Astrocyte (in vitro differentiated cells and primary cell): Measurements from ENCODE around the gene PRRC2B. TPM values are rescaled to one million over a fixed set of nuclear protein-coding genes. Genes with fewer than 3 reads are reported as not detected.
A peak's percentile ranks its signal among the peaks of the same experiment; 100 is the strongest.

ENCODE experiments used
- DNase-seq: peaks from one replicate; pipeline ENCODE4 v3.0.0-alpha.2; 2010; ENCODE audit warnings: low read depth
- FAIRE-seq: peaks from 2 replicates; lab custom pipeline; 2011; peaks lifted over from hg19 to GRCh38; lab: Jason Lieb, UNC
- H2AFZ ChIP-seq: 2 replicates; pipeline ENCODE4 v1.6.0; 2012; ENCODE audit warnings: low read depth, low read length, inconsistent platforms
- H3K27ac ChIP-seq: 2 replicates; pipeline ENCODE4 v1.5.1; 2011; ENCODE audit warnings: low read depth, low read length, inconsistent platforms
- H3K27me3 ChIP-seq: 2 replicates; pipeline ENCODE4 v1.6.0; 2011; ENCODE audit warnings: low read length, inconsistent platforms; ENCODE audit not compliant: insufficient read depth
- H3K36me3 ChIP-seq: 2 replicates; pipeline ENCODE4 v1.5.1; 2011; ENCODE audit warnings: low read length, inconsistent platforms; ENCODE audit not compliant: insufficient read depth
- H3K4me1 ChIP-seq: 2 replicates; pipeline ENCODE4 v1.5.1; 2011; ENCODE audit warnings: low read length, inconsistent platforms; ENCODE audit not compliant: insufficient read depth
- H3K4me2 ChIP-seq: 2 replicates; pipeline ENCODE4 v1.6.0; 2012; ENCODE audit warnings: low read length, inconsistent platforms
- H3K4me3 ChIP-seq: 2 replicates; pipeline ENCODE4 v1.5.1; 2011; ENCODE audit warnings: low read depth, mild to moderate bottlenecking, low read length, inconsistent platforms; ENCODE audit not compliant: insufficient read depth
- H3K79me2 ChIP-seq: 2 replicates; pipeline ENCODE4 v1.6.0; 2012; ENCODE audit warnings: mild to moderate bottlenecking, low read length, inconsistent platforms; ENCODE audit not compliant: insufficient read depth
- H3K9ac ChIP-seq: 2 replicates; pipeline ENCODE4 v1.6.0; 2012; ENCODE audit warnings: mild to moderate bottlenecking, low read length, inconsistent platforms
- H3K9me3 ChIP-seq: 2 replicates; pipeline ENCODE4 v1.5.1; 2012; ENCODE audit warnings: low read depth, mild to moderate bottlenecking, low read length, inconsistent platforms; ENCODE audit not compliant: insufficient read depth
- H4K20me1 ChIP-seq: 2 replicates; pipeline ENCODE4 v1.6.0; 2012; ENCODE audit warnings: low read length, inconsistent platforms; ENCODE audit not compliant: insufficient read depth
- H3K27ac Mint-ChIP-seq: one replicate; pipeline ENCODE4 v1.8.0; 2021; ENCODE audit warnings: mild to moderate bottlenecking, mixed read lengths; ENCODE audit not compliant: unreplicated experiment
- H3K27me3 Mint-ChIP-seq: one replicate; pipeline ENCODE4 v1.8.0; 2021; ENCODE audit warnings: low read depth, mixed read lengths; ENCODE audit not compliant: unreplicated experiment
- H3K36me3 Mint-ChIP-seq: one replicate; pipeline ENCODE4 v1.8.0; 2021; ENCODE audit warnings: low read depth, mixed read lengths; ENCODE audit not compliant: unreplicated experiment
- H3K4me1 Mint-ChIP-seq: one replicate; pipeline ENCODE4 v1.8.0; 2021; ENCODE audit warnings: low read depth, mixed read lengths; ENCODE audit not compliant: unreplicated experiment
- H3K4me3 Mint-ChIP-seq: one replicate; pipeline ENCODE4 v1.8.0; 2021; ENCODE audit warnings: mild to moderate bottlenecking, moderate library complexity, mixed read lengths; ENCODE audit not compliant: unreplicated experiment
- H3K9me3 Mint-ChIP-seq: one replicate; pipeline ENCODE4 v1.8.0; 2021; ENCODE audit warnings: mild to moderate bottlenecking, mixed read lengths; ENCODE audit not compliant: unreplicated experiment
- CTCF ChIP-seq: IDR thresholded peaks from 2 replicates; pipeline ENCODE4 v1.5.1; 2011; ENCODE audit warnings: low read depth, mild to moderate bottlenecking, inconsistent platforms, low read length, moderate library complexity; ENCODE audit not compliant: insufficient read depth
- EZH2 ChIP-seq: IDR thresholded peaks from 2 replicates; pipeline ENCODE4 v1.6.1; 2012; ENCODE audit warnings: mild to moderate bottlenecking, low read length, inconsistent platforms; ENCODE audit not compliant: insufficient read depth
- total RNA-seq: library from RNA; stranded (reverse); gene quantifications from 2 replicates; pipeline ENCODE4 v1.2.1, GENCODE V29; 2021

Gene PRRC2B
- total RNA-seq, 1 donor from 2014 or later: 292 TPM

GRCh38 chr9:131459056-131459455 lies 65.2 kb downstream of the PRRC2B start:
- Mint-ChIP-seq H3K27me3 (no peaks in the 10 kb centered on the region), H3K4me3 (no peak overlapping the region), H3K36me3 (peaks cover 26% of the 10 kb centered on the region), H3K9me3 (no peaks in the 10 kb centered on the region), H3K27ac (no peak overlapping the region), H3K4me1 (no peaks in the 10 kb centered on the region)
- H3K36me3 ChIP-seq: peaks cover 68% of the 10 kb centered on the region
- peaks cover 69% of the 10 kb centered on the region for H4K20me1 ChIP-seq
- no peaks in the 10 kb centered on the region for H3K27me3 ChIP-seq
- no peak overlapping the region for H3K4me3 ChIP-seq
- peaks cover 76% of the 10 kb centered on the region for H3K79me2 ChIP-seq
- DNase-seq: no peak
- TF ChIP-seq EZH2 (no peak), CTCF (no peak)
- no peak overlapping the region for H3K27ac ChIP-seq
- H3K4me1 ChIP-seq: no peaks in the 10 kb centered on the region
- H3K4me2 ChIP-seq: no peak overlapping the region
- FAIRE-seq: no peak
- H3K9ac ChIP-seq: no peak overlapping the region
- no peak overlapping the region for H2AFZ ChIP-seq
- H3K9me3 ChIP-seq: no peaks in the 10 kb centered on the region

- Histone ChIP-seq H3K36me3 (peaks cover 68% of the 10 kb centered on the region), H3K9ac (no peak overlapping the region), H3K27ac (no peak overlapping the region), H4K20me1 (peaks cover 76% of the 10 kb centered on the region), H3K4me1 (no peaks in the 10 kb centered on the region), H2AFZ (no peak overlapping the region), H3K9me3 (no peaks in the 10 kb centered on the region), H3K4me2 (no peak overlapping the region), H3K4me3 (no peak overlapping the region), H3K79me2 (peaks cover 74% of the 10 kb centered on the region), H3K27me3 (no peaks in the 10 kb centered on the region)
- FAIRE-seq: no peak
- no peaks in the 10 kb centered on the region for H3K9me3 Mint-ChIP-seq
- H3K27ac Mint-ChIP-seq: peak overlapping the region; percentile 70
- peaks cover 26% of the 10 kb centered on the region for H3K36me3 Mint-ChIP-seq
- no peaks in the 10 kb centered on the region for H3K27me3 Mint-ChIP-seq
- H3K4me3 Mint-ChIP-seq: no peak overlapping the region
- H3K4me1 Mint-ChIP-seq: no peaks in the 10 kb centered on the region
- no peak for DNase-seq
- TF ChIP-seq CTCF (no peak), EZH2 (no peak)
Measured at GRCh38 chr9:131461166-131461565, 67.3 kb downstream of the PRRC2B start.

- no peak for FAIRE-seq
Measured at GRCh38 chr9:131464354-131465000, 70.6 kb downstream of the PRRC2B start.

More at GRCh38 chr9:131464354-131465000, 70.6 kb downstream of the PRRC2B start:
- H3K27me3 ChIP-seq: no peaks in the 10 kb centered on the region
- Mint-ChIP-seq H3K9me3 (no peaks in the 10 kb centered on the region), H3K4me3 (no peak overlapping the region), H3K4me1 (no peaks in the 10 kb centered on the region), H3K36me3 (peaks cover 29% of the 10 kb centered on the region), H3K27ac (no peak overlapping the region), H3K27me3 (no peaks in the 10 kb centered on the region)
- no peak for DNase-seq
- H3K27ac ChIP-seq: no peak overlapping the region
- TF ChIP-seq CTCF (no peak), EZH2 (no peak)
- peaks cover 75% of the 10 kb centered on the region for H4K20me1 ChIP-seq
- no peak overlapping the region for H3K4me2 ChIP-seq
- peaks cover 66% of the 10 kb centered on the region for H3K36me3 ChIP-seq
- no peak overlapping the region for H2AFZ ChIP-seq
- H3K9me3 ChIP-seq: no peaks in the 10 kb centered on the region
- no peak overlapping the region for H3K4me3 ChIP-seq
- no peaks in the 10 kb centered on the region for H3K4me1 ChIP-seq
- H3K9ac ChIP-seq: no peak overlapping the region
- peaks cover 77% of the 10 kb centered on the region for H3K79me2 ChIP-seq
